DND-41 (cell line): ENCODE results near the gene IL12RB2.
"Not testable (repeated sequence)": the region's sequence is repeated elsewhere in the genome, so short reads cannot be mapped to it uniquely, and the experiment has no call there.

Experiments
- ATAC-seq: fragments of 200-7000 bp; cut with Tn5 transposase; 3 replicates; pipeline ENCODE4 v1.9.1; 2021; ENCODE audit warnings: low read depth; ENCODE audit not compliant: insufficient read depth
- DNase-seq: peaks from one replicate; pipeline ENCODE4 v3.0.0-alpha.2; 2020
- H2AFZ ChIP-seq: 2 replicates; pipeline ENCODE4 v1.6.0; 2012; ENCODE audit warnings: low read depth, low read length
- H3K27ac ChIP-seq: 2 replicates; pipeline ENCODE4 v1.5.1; 2012; ENCODE audit warnings: low read length, inconsistent platforms
- H3K27me3 ChIP-seq: fragments of 200-600 bp; sonication (generic); 2 replicates; pipeline ENCODE4 v1.6.0; 2012; ENCODE audit warnings: low read length, mild to moderate bottlenecking, inconsistent platforms; ENCODE audit not compliant: insufficient read depth, poor library complexity
- H3K36me3 ChIP-seq: 2 replicates; pipeline ENCODE4 v1.5.1; 2012; ENCODE audit warnings: low read length, inconsistent platforms; ENCODE audit not compliant: insufficient read depth
- H3K4me1 ChIP-seq: 2 replicates; pipeline ENCODE4 v1.5.1; 2012; ENCODE audit warnings: mild to moderate bottlenecking, low read length; ENCODE audit not compliant: insufficient read depth
- H3K4me2 ChIP-seq: 2 replicates; pipeline ENCODE4 v1.6.0; 2012; ENCODE audit warnings: mild to moderate bottlenecking, moderate library complexity, low read length, inconsistent platforms; ENCODE audit not compliant: insufficient read depth
- H3K4me3 ChIP-seq, 2 experiments: fragments of 200-600 bp in 1 of 2; shearing (Covaris generic) in 1 of 2; 2 replicates each; pipeline ENCODE4 v1.5.1; 2012 to 2016; ENCODE audit warnings: inconsistent platforms in 2 of 2, low read length in 2 of 2, mild to moderate bottlenecking in 2 of 2, low read depth in 1 of 2, moderate library complexity in 1 of 2
- H3K79me2 ChIP-seq: 2 replicates; pipeline ENCODE4 v1.6.0; 2012; ENCODE audit warnings: low read length, inconsistent platforms; ENCODE audit not compliant: insufficient read depth
- H3K9ac ChIP-seq: 2 replicates; pipeline ENCODE4 v1.6.0; 2012; ENCODE audit warnings: low read depth, mild to moderate bottlenecking, inconsistent platforms, low read length, moderate library complexity
- H3K9me3 ChIP-seq: 2 replicates; pipeline ENCODE4 v1.5.1; 2012; ENCODE audit warnings: low read length, moderate library complexity, mild to moderate bottlenecking, inconsistent platforms; ENCODE audit not compliant: insufficient read depth, severe bottlenecking
- H4K20me1 ChIP-seq: 2 replicates; pipeline ENCODE4 v1.6.0; 2012; ENCODE audit warnings: low read length; ENCODE audit not compliant: insufficient read depth
- CTCF ChIP-seq: IDR thresholded peaks from 2 replicates; pipeline ENCODE4 v1.5.1; 2012; ENCODE audit warnings: borderline replicate concordance, low read length, moderate library complexity, mild to moderate bottlenecking; ENCODE audit not compliant: poor library complexity, severe bottlenecking; ENCODE audit errors: extremely low read depth
- EZH2 ChIP-seq: IDR thresholded peaks from 3 replicates; pipeline ENCODE4 v1.6.1; 2012; ENCODE audit warnings: borderline replicate concordance, low read depth, mild to moderate bottlenecking, moderate library complexity, low read length, inconsistent platforms; ENCODE audit not compliant: severe bottlenecking

The IL12RB2 gene

DNA sequence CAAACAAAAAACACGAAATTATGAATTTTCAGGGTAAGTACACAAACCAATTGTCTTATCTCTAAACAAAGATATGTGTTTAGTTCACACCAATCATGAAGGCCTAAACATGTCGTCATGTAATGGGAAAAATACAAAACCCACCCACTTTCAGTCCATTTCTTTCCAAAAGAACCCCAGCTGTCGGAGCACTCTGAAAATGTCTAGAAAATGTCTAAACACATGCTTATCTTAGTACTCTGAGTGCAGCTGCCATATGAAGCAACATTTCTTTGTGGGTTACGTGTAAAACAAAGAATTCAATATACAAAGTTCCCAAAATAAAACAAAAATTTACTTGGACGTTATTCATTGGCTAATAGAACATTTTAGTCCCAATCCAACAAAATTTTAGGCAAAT lies 99.8 kb downstream of the IL12RB2 start:
- no peak overlapping the region for H2AFZ ChIP-seq
- no peak overlapping the region for H3K27ac ChIP-seq
- DNase-seq, result no peak
- H3K9me3 ChIP-seq, result no peaks in the 10 kb centered on the region
- no peaks in the 10 kb centered on the region for H3K4me1 ChIP-seq
- ATAC-seq, result no peak
- H3K36me3 ChIP-seq, result peaks cover 39% of the 10 kb centered on the region
- no peaks in the 10 kb centered on the region for H3K27me3 ChIP-seq
- peaks cover 24% of the 10 kb centered on the region; the same call in 1 of the 2 replicates for H4K20me1 ChIP-seq
- H3K79me2 ChIP-seq, result peaks cover 4% of the 10 kb centered on the region; the same call in 1 of the 2 replicates
- no peak for TF ChIP-seq EZH2
- TF ChIP-seq CTCF, result no peak
- H3K4me2 ChIP-seq, result no peak overlapping the region
- H3K9ac ChIP-seq, result no peak overlapping the region
- no peak overlapping the region for H3K4me3 ChIP-seq

DNA sequence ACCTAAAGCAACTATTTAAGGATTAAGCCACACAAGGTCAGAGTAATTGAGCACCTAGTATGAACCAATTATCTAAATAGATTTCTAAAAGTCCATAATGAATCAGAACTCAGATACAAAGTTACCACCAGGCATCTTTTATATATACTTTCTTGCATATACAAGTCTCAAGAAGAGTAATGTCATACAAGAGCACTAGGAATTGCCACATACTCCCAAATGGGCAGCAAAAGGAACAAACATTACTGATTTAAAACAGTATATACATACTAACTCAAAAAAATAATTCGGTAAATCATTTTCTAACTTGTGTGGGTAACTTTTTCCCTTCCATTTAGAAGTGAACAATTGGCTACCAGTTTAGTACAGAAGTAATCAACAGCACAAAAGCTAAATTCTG lies 100.5 kb downstream of the IL12RB2 start:
- Histone ChIP-seq H3K4me2 (no peak overlapping the region), H4K20me1 (peaks cover 27% of the 10 kb centered on the region; the same call in 1 of the 2 replicates), H3K4me3 (no peak overlapping the region), H3K27ac (no peak overlapping the region), H2AFZ (no peak overlapping the region), H3K9ac (no peak overlapping the region), H3K36me3 (peaks cover 43% of the 10 kb centered on the region), H3K27me3 (no peaks in the 10 kb centered on the region), H3K79me2 (peaks cover 4% of the 10 kb centered on the region; the same call in 1 of the 2 replicates), H3K9me3 (no peaks in the 10 kb centered on the region), H3K4me1 (no peaks in the 10 kb centered on the region)
- TF ChIP-seq CTCF (no peak), EZH2 (no peak)
- DNase-seq (no peak), ATAC-seq (no peak)

DNA sequence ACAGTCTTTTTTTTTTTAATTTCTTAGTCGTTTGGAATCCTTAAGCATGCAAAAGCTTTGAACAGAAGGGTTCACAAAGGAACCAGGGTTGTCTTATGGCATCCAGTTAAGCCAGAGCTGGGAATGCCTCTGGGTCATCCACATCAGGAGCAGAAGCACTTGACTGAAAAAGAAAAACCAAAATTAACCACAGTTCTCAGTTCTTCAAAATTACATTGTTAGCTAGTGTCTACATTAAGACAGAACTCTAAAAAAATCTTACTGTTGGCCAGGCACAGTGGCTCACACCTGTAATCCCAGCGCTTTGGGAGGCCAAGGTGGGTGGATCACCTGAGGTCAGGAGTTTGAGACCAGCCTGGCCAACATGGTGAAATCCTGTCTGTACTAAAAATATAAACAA lies 105.4 kb downstream of the IL12RB2 start:
- H3K4me1 ChIP-seq, H3K27me3 ChIP-seq, H3K4me2 ChIP-seq, H3K27ac ChIP-seq, DNase-seq, H2AFZ ChIP-seq, H3K4me3 ChIP-seq, H3K9me3 ChIP-seq, H3K9ac ChIP-seq, ATAC-seq: not testable (repeated sequence)
- peaks cover 85% of the 10 kb centered on the region for H3K36me3 ChIP-seq
- H3K79me2 ChIP-seq, result peaks cover 43% of the 10 kb centered on the region
- H4K20me1 ChIP-seq, result peaks cover 68% of the 10 kb centered on the region

GRCh38 chr1:67414574-67414973 lies 106.9 kb downstream of the IL12RB2 start:
- peaks cover 58% of the 10 kb centered on the region for H3K79me2 ChIP-seq
- H2AFZ ChIP-seq, result no peak overlapping the region
- H3K27ac ChIP-seq, result no peak overlapping the region
- H3K9ac ChIP-seq, result no peak overlapping the region
- TF ChIP-seq EZH2 (no peak), CTCF (no peak)
- ATAC-seq (no peak), DNase-seq (no peak)
- no peak overlapping the region for H3K4me3 ChIP-seq
- H3K4me1 ChIP-seq, result no peaks in the 10 kb centered on the region; the same call in 1 of the 2 replicates
- H3K4me2 ChIP-seq, result no peak overlapping the region
- no peaks in the 10 kb centered on the region for H3K27me3 ChIP-seq
- H3K9me3 ChIP-seq, result no peaks in the 10 kb centered on the region
- H4K20me1 ChIP-seq, result peaks cover 71% of the 10 kb centered on the region
- H3K36me3 ChIP-seq, result peaks cover 96% of the 10 kb centered on the region
